Brain microvascular endothelial cell (primary cell): ENCODE results near the gene CHRNA4.

Source experiments
- DNase-seq: peaks from one replicate; pipeline ENCODE4 v3.0.0-alpha.2; 2020
- H3K27ac ChIP-seq: fragments of 250-450 bp; sonication (Bioruptor Pico); 2 replicates; pipeline ENCODE4 v1.5.1; 2020; ENCODE audit warnings: mild to moderate bottlenecking, moderate library complexity
- H3K27me3 ChIP-seq: fragments of 250-450 bp; sonication (Bioruptor Pico); replicated peaks from 2 replicates; pipeline ENCODE4 v1.5.1; 2020; ENCODE audit warnings: mild to moderate bottlenecking
- H3K36me3 ChIP-seq: fragments of 250-450 bp; sonication (Bioruptor Pico); replicated peaks from 2 replicates; pipeline ENCODE4 v1.5.1; 2020; ENCODE audit warnings: mild to moderate bottlenecking
- H3K4me3 ChIP-seq: 2 replicates; pipeline ENCODE4 v1.5.1; 2011; ENCODE audit warnings: low read depth, mild to moderate bottlenecking, control low read depth, low read length, moderate library complexity
- in situ Hi-C: cut with HindIII; loops from 2 replicates; pipeline ENCODE4 v1.10.0; 2017; ENCODE audit warnings: low sequenced_read_pairs, low pct_ligation_motif_present
- TF ChIP-seq, protein P1 (sequence below): IDR thresholded peaks from 2 replicates; pipeline ENCODE4 v1.5.1; 2011; ENCODE audit warnings: low read depth, mild to moderate bottlenecking, moderate library complexity, low read length, control low read depth, inconsistent platforms; ENCODE audit errors: missing control alignments

CHRNA4 gene

GRCh38 chr20:63334356-63334755 lies 26.8 kb downstream of the CHRNA4 start:
- Histone ChIP-seq H3K27ac (no peak overlapping the region), H3K36me3 (no peaks in the 10 kb centered on the region), H3K4me3 (no peak overlapping the region), H3K27me3 (no peaks in the 10 kb centered on the region)
- DNase-seq: no peak
- in situ Hi-C loops: no loop called here
- TF ChIP-seq, protein P1, sequence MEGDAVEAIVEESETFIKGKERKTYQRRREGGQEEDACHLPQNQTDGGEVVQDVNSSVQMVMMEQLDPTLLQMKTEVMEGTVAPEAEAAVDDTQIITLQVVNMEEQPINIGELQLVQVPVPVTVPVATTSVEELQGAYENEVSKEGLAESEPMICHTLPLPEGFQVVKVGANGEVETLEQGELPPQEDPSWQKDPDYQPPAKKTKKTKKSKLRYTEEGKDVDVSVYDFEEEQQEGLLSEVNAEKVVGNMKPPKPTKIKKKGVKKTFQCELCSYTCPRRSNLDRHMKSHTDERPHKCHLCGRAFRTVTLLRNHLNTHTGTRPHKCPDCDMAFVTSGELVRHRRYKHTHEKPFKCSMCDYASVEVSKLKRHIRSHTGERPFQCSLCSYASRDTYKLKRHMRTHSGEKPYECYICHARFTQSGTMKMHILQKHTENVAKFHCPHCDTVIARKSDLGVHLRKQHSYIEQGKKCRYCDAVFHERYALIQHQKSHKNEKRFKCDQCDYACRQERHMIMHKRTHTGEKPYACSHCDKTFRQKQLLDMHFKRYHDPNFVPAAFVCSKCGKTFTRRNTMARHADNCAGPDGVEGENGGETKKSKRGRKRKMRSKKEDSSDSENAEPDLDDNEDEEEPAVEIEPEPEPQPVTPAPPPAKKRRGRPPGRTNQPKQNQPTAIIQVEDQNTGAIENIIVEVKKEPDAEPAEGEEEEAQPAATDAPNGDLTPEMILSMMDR: no peak

DNA sequence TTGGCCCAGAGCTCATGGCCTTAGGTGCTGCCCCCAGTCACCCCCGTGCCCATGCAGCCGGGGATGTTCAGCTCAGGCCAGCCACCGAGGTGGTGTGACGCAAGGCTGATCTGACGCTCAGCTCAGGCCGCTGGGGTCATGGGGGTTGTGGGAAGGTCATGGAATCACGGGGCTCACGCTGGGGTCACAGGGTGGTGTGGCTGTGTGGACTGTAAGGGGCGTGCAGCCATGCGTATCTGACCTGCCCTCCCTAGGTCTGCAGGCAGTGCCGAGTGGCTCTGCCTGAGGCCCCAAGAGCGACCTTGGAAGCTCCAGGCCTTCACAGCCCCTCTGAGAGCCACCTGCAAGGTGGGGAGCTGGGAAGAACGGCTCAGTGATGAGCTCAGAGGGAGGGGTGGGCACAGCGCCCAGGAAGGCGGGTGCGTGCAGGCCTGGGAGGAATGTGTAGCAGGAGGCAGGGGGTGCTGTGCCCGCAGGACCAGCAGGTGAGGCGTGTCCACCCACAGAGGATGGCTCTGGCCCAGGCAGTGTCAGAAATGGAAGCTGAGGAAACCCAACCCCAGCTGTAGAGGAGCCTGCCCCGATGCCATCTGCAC lies 27.8 kb downstream of the CHRNA4 start:
- Histone ChIP-seq H3K27me3 (no peaks in the 10 kb centered on the region), H3K36me3 (no peaks in the 10 kb centered on the region), H3K27ac (no peak overlapping the region), H3K4me3 (no peak overlapping the region)
- no peak for DNase-seq
- in situ Hi-C loops: no loop called here
- TF ChIP-seq, protein P1: no peak

DNA sequence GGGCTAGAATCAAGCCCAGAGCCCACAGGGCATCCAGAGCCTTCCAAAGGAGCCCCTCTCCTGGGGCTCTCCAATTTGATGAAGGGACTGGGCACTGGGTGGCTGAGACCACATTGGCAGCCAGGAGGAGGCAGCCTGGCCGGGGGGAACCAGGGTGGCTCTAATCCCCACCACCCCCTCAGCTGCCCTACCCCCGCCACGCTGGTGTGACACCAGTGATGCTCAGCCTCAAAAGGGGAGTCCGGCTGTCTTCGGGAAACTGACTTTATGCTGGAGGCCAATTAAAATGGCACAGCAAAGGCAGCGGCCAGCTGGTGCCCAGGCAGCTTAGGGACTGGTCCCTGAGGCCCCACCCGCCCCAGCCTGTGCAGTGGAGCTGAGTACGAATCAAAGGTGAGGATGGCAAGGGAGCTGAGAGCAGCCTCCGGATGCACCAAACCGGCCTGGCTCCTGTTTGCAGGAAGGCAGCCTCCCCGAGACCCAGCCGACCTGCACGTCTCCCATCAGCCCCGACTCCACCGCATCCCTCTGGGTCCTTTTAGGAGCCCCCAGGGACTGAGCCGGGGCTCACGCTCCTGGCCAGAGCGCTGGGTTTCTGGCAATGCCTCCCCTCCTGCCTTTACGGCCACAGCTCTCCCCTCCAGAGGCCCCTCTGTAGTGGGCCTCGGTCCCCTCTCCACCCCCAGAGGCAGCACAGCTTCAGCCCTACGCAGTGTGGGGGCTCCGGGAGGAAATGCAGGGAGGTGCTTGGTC lies 28.5 kb downstream of the CHRNA4 start:
- TF ChIP-seq, protein P1: no peak

DNA sequence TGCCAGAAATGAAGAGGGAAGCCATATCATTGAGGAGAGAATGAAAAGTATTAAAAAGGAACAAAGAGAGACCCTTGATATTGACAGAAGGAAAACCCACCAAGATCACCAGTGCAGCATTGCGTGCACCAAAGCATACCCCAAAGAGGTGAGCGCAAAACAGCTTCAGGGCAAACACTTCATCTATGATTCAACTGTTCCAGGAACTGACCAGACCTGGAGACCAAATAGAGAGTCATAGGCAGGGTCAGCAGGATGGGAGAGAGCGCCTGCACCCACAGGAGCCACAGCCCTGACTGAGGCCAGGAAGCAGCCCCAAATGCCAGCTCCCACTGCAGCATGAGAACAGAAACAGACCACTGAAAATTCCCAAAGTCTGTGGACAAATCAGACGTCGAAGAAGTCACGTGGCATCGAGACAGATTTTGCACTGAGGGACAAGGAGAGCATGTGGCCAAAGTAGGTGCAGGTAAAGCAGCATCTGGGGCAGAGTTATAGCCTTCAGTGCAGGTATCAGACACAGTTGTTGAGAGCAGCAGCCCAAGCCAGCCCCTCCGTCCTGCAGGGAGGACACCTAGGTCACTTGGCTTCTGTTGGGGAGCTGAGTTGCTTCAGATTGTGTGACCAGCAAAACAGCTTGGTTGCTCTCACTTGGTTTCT lies 29.3 kb downstream of the CHRNA4 start:
- in situ Hi-C loops: no loop called here
- Histone ChIP-seq H3K27ac (no peak overlapping the region), H3K36me3 (no peaks in the 10 kb centered on the region), H3K27me3 (no peaks in the 10 kb centered on the region), H3K4me3 (no peak overlapping the region)
- TF ChIP-seq, protein P1: no peak
- DNase-seq: no peak

More for the DNA sequence above, 28.5 kb downstream of the CHRNA4 start:
- H3K36me3 ChIP-seq: no peaks in the 10 kb centered on the region
- in situ Hi-C loops: no loop called here
- no peak for DNase-seq
- H3K27ac ChIP-seq: no peak overlapping the region
- no peak overlapping the region for H3K4me3 ChIP-seq
- H3K27me3 ChIP-seq: no peaks in the 10 kb centered on the region

GRCh38 chr20:63330940-63331339 lies 30.2 kb downstream of the CHRNA4 start:
- no peak overlapping the region for H3K4me3 ChIP-seq
- H3K27me3 ChIP-seq: no peaks in the 10 kb centered on the region
- TF ChIP-seq, protein P1: no peak
- no peak for DNase-seq
- no peaks in the 10 kb centered on the region for H3K36me3 ChIP-seq
- in situ Hi-C loops: no loop called here
- H3K27ac ChIP-seq: no peak overlapping the region
